GM12865 (cell line): Measurements from ENCODE around the gene MIA2.

ENCODE experiments used
- DNase-seq: peaks from one replicate; pipeline ENCODE4 v3.0.0; 2010; ENCODE audit warnings: low read depth
- H3K4me3 ChIP-seq: 2 replicates; pipeline ENCODE4 v1.5.1; 2011; ENCODE audit warnings: mild to moderate bottlenecking, low read depth, low read length, control low read depth
- TF ChIP-seq, protein P1 (sequence below): IDR thresholded peaks from 2 replicates; pipeline ENCODE4 v1.5.1; 2011; ENCODE audit warnings: low read length, control low read depth, low read depth, inconsistent platforms; ENCODE audit not compliant: insufficient read depth; ENCODE audit errors: missing control alignments

The MIA2 gene

DNA sequence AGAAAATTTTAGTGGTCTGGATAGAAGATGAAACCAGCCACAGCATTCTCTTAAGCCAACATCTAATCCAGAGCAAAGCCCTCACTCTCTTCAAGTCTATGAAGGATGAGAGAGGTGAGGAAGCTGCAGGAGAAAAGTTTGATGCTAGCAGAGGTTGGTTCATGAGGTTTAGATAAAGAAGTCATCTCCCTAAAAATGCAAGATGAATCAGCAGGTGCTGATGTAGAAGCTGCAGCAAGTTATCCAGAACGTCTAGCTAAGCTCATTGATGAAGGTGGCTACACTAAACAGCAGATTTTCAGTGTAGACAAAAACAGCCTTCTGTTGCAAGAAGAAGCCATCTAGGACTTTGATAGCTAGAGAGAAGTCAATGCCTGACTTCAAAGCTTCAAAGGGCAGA is 150.0 kb downstream of the MIA2 start:
- TF ChIP-seq, protein P1, sequence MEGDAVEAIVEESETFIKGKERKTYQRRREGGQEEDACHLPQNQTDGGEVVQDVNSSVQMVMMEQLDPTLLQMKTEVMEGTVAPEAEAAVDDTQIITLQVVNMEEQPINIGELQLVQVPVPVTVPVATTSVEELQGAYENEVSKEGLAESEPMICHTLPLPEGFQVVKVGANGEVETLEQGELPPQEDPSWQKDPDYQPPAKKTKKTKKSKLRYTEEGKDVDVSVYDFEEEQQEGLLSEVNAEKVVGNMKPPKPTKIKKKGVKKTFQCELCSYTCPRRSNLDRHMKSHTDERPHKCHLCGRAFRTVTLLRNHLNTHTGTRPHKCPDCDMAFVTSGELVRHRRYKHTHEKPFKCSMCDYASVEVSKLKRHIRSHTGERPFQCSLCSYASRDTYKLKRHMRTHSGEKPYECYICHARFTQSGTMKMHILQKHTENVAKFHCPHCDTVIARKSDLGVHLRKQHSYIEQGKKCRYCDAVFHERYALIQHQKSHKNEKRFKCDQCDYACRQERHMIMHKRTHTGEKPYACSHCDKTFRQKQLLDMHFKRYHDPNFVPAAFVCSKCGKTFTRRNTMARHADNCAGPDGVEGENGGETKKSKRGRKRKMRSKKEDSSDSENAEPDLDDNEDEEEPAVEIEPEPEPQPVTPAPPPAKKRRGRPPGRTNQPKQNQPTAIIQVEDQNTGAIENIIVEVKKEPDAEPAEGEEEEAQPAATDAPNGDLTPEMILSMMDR = no peak
- no peak overlapping the region for H3K4me3 ChIP-seq
- no peak for DNase-seq

DNA sequence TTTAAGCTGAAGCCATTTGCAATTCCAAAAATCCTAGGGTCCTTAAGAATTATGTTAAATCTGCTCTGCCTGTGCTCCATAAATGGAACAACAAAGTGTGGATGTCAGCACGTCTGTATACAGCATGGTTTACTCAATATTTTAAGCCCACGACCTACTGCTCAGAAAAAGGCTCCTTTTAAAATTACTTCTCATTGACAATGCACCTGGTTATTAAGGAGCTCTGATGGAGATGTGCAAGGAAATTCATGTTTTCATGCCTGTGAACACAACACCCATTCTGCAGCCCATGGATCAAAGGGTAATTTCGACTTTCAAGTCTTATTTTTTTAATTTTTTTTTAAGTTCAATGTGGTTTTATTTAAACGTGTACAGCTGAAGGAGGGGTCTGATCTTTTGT is 150.5 kb downstream of the MIA2 start:
- H3K4me3 ChIP-seq = no peak overlapping the region
- TF ChIP-seq, protein P1 = no peak
- no peak for DNase-seq

DNA sequence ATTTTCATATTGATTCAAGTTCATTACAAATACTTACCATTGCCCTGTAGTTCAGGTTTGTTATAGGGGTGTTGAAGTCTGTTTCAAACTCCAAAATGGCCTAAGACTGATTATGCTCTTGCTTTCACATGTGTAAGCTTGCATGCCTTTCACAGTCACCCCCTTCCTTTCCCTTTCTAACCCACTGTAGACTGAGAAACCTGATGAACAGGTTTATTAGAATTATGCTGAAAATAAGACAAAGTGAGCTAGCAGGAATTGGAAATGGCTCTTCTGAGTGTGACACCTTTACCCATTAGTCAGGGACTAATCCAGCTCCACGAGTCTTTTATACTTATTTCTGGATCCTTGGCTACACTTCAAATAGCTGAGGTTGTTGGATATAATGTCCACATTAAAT is 159.6 kb downstream of the MIA2 start:
- no peak overlapping the region for H3K4me3 ChIP-seq
- TF ChIP-seq, protein P1 = no peak
- DNase-seq = no peak

DNA sequence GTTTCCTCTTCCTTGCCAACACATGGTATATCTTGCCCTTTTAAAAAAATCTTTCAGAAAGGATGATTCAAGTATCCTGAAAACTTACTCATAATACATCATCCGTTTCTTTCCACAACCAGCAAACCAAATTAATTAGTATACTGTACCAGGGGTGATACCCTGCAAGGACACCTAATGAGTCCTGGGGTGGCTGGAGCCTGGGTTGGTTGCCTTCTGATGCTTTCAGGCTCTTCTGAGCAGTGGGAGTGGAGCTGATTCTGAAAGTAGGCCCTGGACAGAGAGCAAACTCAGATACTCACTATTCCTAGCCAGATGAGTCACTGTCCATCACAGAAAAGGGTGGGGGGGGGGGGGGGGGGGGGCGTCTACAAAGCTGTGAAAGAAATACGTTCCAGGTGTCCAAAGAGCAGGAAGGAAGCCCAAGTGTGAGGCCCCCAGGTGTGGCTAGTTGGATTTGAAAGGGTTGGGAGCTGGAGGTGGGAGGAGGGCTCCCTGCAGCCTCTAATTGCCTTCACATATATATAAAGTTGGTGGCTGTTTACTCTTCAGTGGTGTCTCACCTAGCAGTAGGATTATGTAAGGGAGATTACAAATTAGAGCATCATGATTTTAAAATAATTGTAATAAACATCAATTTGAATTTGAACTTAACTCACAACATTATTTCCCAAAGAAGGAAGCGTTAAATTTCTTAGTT is 162.0 kb downstream of the MIA2 start:
- TF ChIP-seq, protein P1 = no peak
- no peak overlapping the region for H3K4me3 ChIP-seq
- no peak for DNase-seq

DNA sequence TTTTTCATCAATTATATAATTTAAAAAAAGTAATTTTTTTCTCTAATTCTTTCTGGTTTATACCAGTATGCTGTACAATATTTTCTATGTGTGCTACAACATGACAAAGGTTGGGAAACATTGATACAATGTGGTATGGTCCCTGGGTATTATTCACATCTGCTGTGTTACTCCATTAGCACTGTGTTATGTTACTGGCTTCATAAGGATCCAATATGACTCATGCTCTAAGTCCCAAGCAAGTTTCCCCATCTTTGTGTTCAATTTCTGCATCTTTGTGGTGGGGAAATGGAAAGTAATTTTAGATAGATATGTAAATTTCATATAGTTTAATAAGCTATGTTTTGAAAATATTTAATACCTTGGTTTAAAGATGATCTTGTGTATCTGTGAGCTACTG is 162.7 kb downstream of the MIA2 start:
- no peak overlapping the region for H3K4me3 ChIP-seq
- no peak for DNase-seq
- TF ChIP-seq, protein P1 = no peak

DNA sequence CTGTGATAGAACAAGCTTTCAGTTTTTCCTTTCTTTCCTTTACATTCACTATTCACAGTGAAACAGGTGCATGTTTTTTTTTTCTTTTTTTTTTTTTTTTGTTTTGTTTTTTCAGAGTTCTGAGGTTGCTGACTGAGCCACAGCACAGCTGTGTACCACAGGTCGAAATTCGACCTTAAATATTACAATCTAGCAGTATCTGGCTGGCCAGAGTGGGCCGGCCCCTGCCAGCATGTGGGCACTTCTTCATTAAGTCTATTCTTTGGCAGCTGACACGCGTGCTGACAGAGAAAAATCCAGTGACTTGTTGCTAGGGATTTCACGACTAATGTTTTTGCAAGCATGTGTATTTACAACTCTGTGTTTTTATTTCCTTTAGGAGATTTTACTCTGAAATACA is 164.7 kb downstream of the MIA2 start:
- DNase-seq = no peak
- H3K4me3 ChIP-seq = no peak overlapping the region
- TF ChIP-seq, protein P1 = no peak

DNA sequence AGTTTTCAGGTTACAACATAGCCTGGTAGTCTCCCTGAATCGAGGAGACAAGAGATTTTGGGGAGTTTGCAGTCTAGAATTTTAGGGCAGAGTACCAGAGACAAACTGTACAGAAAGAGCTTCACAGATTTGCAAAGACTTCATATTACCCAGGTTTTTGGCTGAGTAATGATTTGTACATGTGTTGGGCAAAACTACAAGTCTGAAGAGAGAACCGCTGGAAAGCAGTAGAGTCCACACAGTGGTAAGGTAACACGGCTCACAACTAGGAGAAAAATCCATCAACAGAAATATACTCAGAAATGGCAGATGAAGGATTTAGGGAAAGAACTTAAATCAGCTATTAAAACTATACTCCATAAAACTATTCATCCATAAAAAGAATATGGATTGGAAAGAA is 172.8 kb downstream of the MIA2 start:
- TF ChIP-seq, protein P1 = no peak
- DNase-seq = no peak
- H3K4me3 ChIP-seq = no peak overlapping the region
